HepG2 (cell line): ENCODE measurements around the gene MARF1. TPM values are rescaled to one million over a fixed set of nuclear protein-coding genes. Genes with fewer than 3 reads are reported as not detected.

Experiments
- FOXK2 ChIP-seq: fragments of 450-650 bp; IDR thresholded peaks from 2 replicates; pipeline ENCODE4 v1.6.1; 2016
- HMGXB3 ChIP-seq: sonication (generic); formaldehyde crosslinking; IDR thresholded peaks from 2 replicates; pipeline ENCODE4 v1.4.0; 2020; ENCODE audit warnings: missing genetic modification reagents, borderline replicate concordance
- MXD1 ChIP-seq: sonication (generic); formaldehyde crosslinking; IDR thresholded peaks from 2 replicates; pipeline ENCODE4 v1.4.0; 2020; ENCODE audit warnings: mild to moderate bottlenecking, missing genetic modification reagents
- NAIF1 ChIP-seq: sonication (generic); formaldehyde crosslinking; IDR thresholded peaks from 2 replicates; pipeline ENCODE4 v1.5.0; 2020; ENCODE audit warnings: mild to moderate bottlenecking, missing genetic modification reagents, borderline replicate concordance
- PBX2 ChIP-seq: IDR thresholded peaks from 2 replicates; pipeline ENCODE4 v1.6.1; 2016; ENCODE audit warnings: control low read depth
- PREB ChIP-seq: sonication (generic); formaldehyde crosslinking; IDR thresholded peaks from 2 replicates; pipeline ENCODE4 v1.4.0; 2020; ENCODE audit warnings: missing genetic modification reagents
- RBFOX2 ChIP-seq: fragments of 200-400 bp; formaldehyde crosslinking; IDR thresholded peaks from 2 replicates; pipeline ENCODE4 v1.6.1; 2017; ENCODE audit warnings: low read depth, mild to moderate bottlenecking, low read length
- SIN3B ChIP-seq: fragments of 150-350 bp; IDR thresholded peaks from 2 replicates; pipeline ENCODE4 v1.6.1; 2014; ENCODE audit warnings: low read length
- TEF ChIP-seq: sonication (generic); formaldehyde crosslinking; IDR thresholded peaks from 2 replicates; pipeline ENCODE4 v1.5.0; 2020; ENCODE audit warnings: missing genetic modification reagents
- ZBTB33 ChIP-seq: sonication (generic); formaldehyde crosslinking; IDR thresholded peaks from 2 replicates; pipeline ENCODE4 v1.4.0; 2020; ENCODE audit warnings: missing genetic modification reagents
- ZNF142 ChIP-seq: sonication (generic); formaldehyde crosslinking; IDR thresholded peaks from 2 replicates; pipeline ENCODE4 v1.4.0; 2020; ENCODE audit warnings: missing genetic modification reagents
- ZNF253 ChIP-seq: sonication (generic); formaldehyde crosslinking; IDR thresholded peaks from 2 replicates; pipeline ENCODE4 v1.8.0; 2022; ENCODE audit warnings: mild to moderate bottlenecking, missing genetic modification reagents, borderline replicate concordance
- ZNF337 ChIP-seq: sonication (generic); formaldehyde crosslinking; IDR thresholded peaks from 2 replicates; pipeline ENCODE4 v1.5.1; 2020; ENCODE audit warnings: missing genetic modification reagents, low read depth, mild to moderate bottlenecking, borderline replicate concordance
- ZSCAN22 ChIP-seq: sonication (generic); formaldehyde crosslinking; IDR thresholded peaks from 2 replicates; pipeline ENCODE4 v1.4.0; 2020; ENCODE audit warnings: mild to moderate bottlenecking, missing genetic modification reagents
- polyA plus RNA-seq, 8 experiments: library from polyadenylated mRNA; depleted of rRNA in 3 of 8; stranded (reverse) in 7 of 8; unstranded in 1 of 8; fragments of >200 nt; fragmentation: Illumina TruSeq in 4 of 8; extraction: Trizol in 4 of 8; gene quantifications; 2 replicates each; pipeline versions ENCODE4 v1.2.1 to v1.2.3, GENCODE V29; 2011 to 2016; ENCODE audit warnings: low read depth in 4 of 8, missing spikeins in 1 of 8, mixed read lengths in 1 of 8; ENCODE audit not compliant: insufficient read depth in 1 of 8
- total RNA-seq, 5 experiments: library from RNA; depleted of rRNA; stranded (reverse); fragments of >200 nt; fragmentation: Illumina TruSeq; extraction: Trizol; gene quantifications; 2 replicates each; pipeline ENCODE4 v1.2.3, GENCODE V29; 2016; ENCODE audit warnings: low read depth in 1 of 5

The MARF1 gene
- total and polyA plus RNA-seq, 2 of the 13 experiments (the other 11 are each of a cell fraction or from before 2014, with no cell fraction given), result 8.7 to 20.7 TPM

GRCh38 chr16:15547768-15548096 is 95.2 kb downstream of the MARF1 start (continued):
- no peak for TF ChIP-seq HMGXB3 (CRISPR knock-in tag)
- no peak for TF ChIP-seq ZBTB33 (CRISPR knock-in tag)
- TF ChIP-seq PBX2, result no peak
- TF ChIP-seq ZSCAN22 (CRISPR knock-in tag), result no peak
- TF ChIP-seq RBFOX2, result no peak
- no peak for TF ChIP-seq MXD1 (CRISPR knock-in tag)
- TF ChIP-seq ZNF142 (CRISPR knock-in tag), result no peak
- TF ChIP-seq NAIF1, result no peak
- no peak for TF ChIP-seq FOXK2
- TF ChIP-seq SIN3B, result no peak
- no peak for TF ChIP-seq TEF (CRISPR knock-in tag)
- TF ChIP-seq ZNF253 (CRISPR knock-in tag), result no peak
- TF ChIP-seq PREB (CRISPR knock-in tag), result no peak
- no peak for TF ChIP-seq ZNF337 (CRISPR knock-in tag)
